Limb (tissue), 2 donors: Measurements from ENCODE around the gene MN1.

ENCODE experiments used
- DNase-seq, 2 donors: peaks; one replicate each; pipeline ENCODE4 v3.0.0-alpha.2; 2016; ENCODE audit errors: extremely low spot score in 2 of 2

MN1 gene

DNA sequence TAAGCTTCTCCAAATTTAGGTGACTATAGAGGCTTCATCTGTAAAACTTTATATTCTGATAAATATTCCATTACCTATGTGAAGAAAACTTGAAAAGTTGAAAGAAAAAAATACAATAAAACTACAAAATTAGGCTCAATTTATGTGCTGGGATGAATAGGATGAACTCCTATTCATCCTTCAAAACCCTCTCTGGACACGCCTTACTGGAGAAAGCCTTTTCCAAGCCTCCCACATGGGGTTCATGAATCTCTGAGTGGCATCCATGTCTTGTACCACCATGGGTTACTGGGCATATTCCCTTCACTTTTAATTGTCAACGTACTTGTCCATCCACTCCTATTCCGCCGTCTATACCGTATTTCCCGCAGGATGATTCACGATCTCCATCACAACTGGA lies 55.7 kb downstream of the MN1 start:
- DNase-seq, result no peak

GRCh38 chr22:27745154-27745553 lies 56.4 kb downstream of the MN1 start:
- DNase-seq, result no peak

DNA sequence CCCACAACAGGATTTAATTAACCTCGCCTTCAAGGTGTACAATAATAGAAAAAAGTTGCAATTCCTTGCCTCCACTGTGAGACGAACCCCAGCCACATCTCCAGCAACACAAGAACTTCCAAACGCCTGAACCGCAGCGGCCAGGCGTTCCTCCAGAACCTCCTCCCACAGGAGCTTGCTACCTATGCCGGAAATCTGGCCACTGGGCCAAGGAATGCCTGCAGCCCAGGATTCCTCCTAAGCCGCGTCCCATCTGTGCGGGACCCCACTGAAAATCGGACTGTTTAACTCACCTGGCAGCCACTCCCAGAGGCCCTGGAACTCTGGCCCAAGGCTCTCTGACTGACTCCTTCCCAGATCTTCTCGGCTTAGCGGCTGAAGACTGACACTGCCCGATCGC lies 57.5 kb downstream of the MN1 start:
- peak in 1 of 2 donors; percentile 31 for DNase-seq

- no peak for DNase-seq
These were observed 61.3 kb downstream of the MN1 start for GRCh38 chr22:27740202-27740748.

GRCh38 chr22:27737521-27737920 lies 64.0 kb downstream of the MN1 start:
- no peak for DNase-seq

- DNase-seq, result no peak
These were observed 67.5 kb downstream of the MN1 start for GRCh38 chr22:27734066-27734465.

GRCh38 chr22:27732841-27733240 lies 68.7 kb downstream of the MN1 start:
- no peak for DNase-seq

DNA sequence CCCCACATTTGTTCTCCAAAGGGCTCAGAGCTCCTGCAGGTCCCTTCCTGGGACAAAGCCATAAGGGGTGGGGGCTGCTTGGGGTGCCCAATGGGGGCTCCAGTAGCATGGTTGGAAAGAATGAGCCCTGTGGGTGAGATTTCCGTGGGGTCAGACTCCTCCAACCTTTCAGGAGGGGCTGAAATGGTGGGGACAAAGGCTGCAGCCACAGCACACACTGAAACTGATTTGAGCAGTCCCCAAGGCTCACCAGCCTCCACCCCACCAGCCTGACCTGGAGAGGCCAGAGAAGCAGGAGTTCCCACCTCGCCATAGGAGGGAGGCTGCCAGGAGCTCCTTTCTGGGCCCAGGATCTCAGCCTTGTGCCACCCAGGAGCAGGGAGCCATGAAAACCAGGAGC lies 69.2 kb downstream of the MN1 start:
- no peak for DNase-seq

GRCh38 chr22:27731621-27732020 lies 69.9 kb downstream of the MN1 start:
- no peak for DNase-seq

DNA sequence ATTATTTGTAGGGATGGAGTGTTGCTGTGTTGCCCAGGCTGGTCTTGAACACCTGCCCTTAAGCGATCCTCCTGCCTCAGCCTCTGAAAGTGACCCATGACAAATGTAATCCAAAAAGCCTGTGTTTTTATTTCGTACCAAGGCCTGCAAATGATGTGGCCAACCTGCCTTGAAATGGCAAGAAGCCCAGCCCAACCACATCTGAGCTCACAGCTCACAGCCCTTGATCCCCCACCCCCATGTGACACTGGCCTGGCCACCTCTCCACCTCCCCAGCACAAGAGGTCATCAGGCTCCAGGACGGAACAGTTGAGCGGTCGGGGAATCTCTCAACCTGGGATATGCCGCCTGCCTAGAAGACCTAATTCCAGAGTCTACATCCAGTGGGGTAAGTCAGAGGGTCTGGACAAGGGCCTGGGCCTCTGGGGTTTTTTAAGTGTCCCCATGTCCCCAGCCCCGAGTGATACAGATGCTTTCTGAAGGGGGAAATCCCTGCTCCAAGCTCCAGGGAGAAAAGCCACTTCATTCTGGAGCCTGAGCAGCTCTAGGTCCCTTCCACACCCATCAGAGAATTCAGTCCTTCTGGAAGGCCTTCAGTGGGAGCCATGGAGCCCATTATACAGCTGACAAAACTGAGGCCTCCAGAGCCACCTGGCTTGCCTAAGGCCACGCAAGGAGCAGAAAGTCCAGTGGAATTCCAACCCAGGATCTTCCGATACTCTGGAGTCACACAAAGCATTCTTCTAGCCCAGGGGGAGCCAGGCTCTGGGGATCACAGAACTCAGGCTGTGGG lies 70.7 kb downstream of the MN1 start:
- no peak for DNase-seq

DNA sequence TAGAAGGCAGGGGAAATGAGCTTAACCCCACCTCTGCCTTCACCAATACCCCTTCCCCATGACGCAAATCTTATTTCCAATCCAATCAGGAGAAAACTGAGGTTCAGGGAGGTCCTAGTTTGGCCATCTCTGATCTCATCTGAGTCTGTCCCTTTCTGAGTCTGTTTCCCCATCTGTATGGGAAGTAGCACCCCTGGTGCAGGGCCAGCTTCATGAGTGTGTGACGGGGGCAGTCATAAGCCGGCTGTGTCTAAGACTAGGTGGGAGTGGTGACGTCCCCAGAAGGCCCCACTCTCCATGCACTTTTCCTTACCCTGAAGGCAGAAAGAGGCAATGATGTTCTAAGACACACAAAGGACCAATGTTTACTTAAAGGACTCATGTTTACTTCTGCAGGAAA lies 72.3 kb downstream of the MN1 start:
- no peak for DNase-seq

- DNase-seq, result no peak
These were observed 73.7 kb downstream of the MN1 start for GRCh38 chr22:27727673-27728451.

DNA sequence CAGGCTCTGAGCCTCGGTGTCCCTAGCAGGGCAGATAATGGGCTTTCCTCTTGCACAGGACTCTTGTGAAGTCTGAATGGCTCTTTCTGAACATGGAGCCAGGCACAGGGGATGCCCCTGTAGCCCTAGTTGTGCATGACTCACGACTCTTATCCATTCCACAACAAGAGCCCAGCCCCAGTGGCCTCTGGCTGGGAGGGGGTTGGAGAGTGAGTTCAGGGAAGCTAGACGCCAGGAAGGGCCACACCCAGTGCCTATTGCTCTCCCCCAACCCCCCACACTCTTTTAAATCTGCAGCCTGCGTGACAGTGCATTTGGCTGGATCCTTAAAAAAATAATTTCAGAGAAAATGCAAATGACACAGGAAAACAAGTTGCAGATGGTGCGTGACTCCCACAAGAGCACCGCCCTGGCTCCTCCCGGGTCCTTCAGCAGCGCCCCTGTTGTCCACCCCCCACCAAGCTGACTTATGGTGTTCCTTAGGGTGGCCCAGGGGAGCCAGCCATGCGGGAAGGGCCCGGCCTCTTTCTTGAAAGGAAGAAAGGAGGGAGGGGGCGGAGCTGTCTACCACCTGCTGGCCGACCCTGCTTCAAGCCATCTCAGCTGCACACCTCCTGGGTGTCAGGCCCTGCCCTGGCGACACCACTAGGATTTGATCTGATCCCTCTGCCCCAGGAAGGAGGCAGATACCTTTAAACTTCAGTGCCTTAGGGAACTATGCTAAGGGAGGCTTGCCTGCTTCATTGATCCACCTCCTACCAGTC lies 74.7 kb downstream of the MN1 start:
- peak; percentile 54 to 58 for DNase-seq

DNA sequence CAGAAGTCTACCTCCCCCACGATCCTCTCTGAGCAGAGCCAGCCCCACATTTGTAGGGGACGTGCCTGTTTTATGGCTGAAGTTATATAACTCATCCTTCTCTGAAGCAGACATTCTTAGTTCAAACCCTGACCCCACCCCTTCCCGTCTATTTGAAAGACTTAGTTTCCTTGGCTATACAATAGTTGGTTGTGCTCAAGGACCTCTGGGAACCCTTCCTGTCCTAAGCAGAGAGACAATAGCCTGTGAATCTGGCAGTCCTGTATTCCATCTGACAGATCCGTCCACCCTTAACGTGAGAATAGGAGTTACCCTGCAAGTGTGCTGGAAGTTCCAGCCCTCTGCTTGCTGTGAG lies 75.2 kb downstream of the MN1 start:
- DNase-seq, result peak in 1 of 2 donors; percentile 40

- no peak for DNase-seq
These were observed 75.9 kb downstream of the MN1 start for GRCh38 chr22:27725661-27726060.

GRCh38 chr22:27724709-27725108 lies 76.8 kb downstream of the MN1 start:
- DNase-seq, result no peak

DNA sequence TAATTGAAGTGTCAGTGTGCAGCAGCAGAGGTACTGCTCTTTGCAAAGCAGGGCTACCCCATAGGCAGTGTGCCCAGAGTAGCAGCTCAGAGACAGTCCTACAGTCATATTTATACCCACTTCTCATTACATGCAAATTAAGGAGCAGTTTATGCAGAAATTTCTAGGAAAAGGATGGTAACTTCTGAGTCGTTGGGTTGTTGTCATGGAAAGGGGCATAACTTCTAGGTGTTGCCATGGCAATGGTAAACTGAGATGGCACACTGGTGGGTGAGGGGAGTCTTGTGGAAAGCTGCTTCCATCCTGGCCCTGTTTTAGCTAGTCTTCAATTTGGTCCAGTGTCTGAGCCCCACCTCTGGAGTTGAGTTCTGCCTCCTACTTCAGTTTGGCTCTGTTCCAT lies 77.4 kb downstream of the MN1 start:
- DNase-seq, result no peak

DNA sequence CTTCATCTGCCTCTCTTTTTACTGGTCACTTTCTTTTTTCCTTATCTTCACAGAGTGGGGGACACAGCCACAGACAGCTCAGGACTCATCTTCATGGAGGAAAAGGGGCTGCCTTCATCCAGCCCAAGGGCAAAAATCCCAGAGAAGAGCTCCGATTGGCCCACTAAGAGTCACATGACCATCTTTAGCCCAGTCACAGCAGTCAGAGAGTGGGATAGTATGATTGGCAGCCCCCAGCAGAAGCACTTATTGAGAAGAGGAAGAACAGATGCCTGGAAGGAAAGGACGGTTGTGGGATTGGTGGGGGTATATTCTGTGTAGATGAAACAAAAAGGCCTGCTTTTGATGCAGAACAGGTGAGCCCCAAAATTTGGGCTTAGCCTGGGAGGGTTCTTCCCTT lies 77.8 kb downstream of the MN1 start:
- no peak for DNase-seq

DNA sequence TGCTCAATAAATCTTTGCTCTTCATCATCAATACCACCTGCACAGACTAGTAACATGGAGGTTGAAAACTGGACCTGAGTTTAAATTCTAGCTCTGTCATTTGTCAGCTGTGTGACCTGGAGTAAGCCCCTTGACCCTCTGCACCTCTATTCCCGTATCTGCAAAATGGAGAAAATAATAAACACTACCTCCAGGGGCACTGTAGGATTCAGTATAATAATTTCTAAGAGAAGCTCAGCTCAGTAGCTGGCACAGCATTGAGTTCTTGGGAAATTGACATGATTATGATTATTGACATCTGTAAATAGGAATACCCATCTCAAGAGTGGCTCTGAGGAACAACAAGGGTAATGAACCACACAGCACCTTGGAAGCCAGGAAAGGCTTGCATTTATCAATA lies 78.4 kb downstream of the MN1 start:
- no peak for DNase-seq

GRCh38 chr22:27720860-27721259 lies 80.7 kb downstream of the MN1 start:
- DNase-seq, result no peak

GRCh38 chr22:27719535-27720227 lies 81.9 kb downstream of the MN1 start:
- DNase-seq, result no peak

- no peak for DNase-seq
These were observed 82.6 kb downstream of the MN1 start for GRCh38 chr22:27719036-27719347.
